ENCODE data around the gene ABLIM3. TPM values are rescaled to one million over a fixed set of nuclear protein-coding genes. Genes with fewer than 3 reads are reported as not detected.

Gene ABLIM3
- total and polyA plus RNA-seq, 9 of the 15 experiments (the other 6 are each of a cell fraction or from before 2014, with no cell fraction given): 0.03 to 0.38 (median 0.11) TPM

GRCh38 chr5:149215478-149216090 is 74.3 kb downstream of the ABLIM3 start:
- no peaks in the 10 kb centered on the region for H3K79me2 ChIP-seq (ENCODE audit: control insufficient read depth, insufficient read depth, low read length)
- POLR2A ChIA-PET: no interaction called here
- no peaks in the 10 kb centered on the region; the same call in none of the 2 replicates for H4K20me1 ChIP-seq (replicated peaks; ENCODE audit: control insufficient read depth, insufficient read depth, low read length)
- no TSS peak for BruUV-seq (replicated peaks)
- no peaks in the 10 kb centered on the region for H3K36me3 ChIP-seq (ENCODE audit: control insufficient read depth, insufficient read depth, low read length)
- WGBS (ENCODE audit: insufficient coverage, low coverage, missing lambda C conversion rate): 0% methylated on average over 5 of the region's 5 CpGs
- CTCF ChIA-PET (ENCODE audit: low intra/inter-chr PET ratio): no interaction called here
- no peak for ATAC-seq
- no peak for FAIRE-seq
- H3K27me3 ChIP-seq (ENCODE audit: control insufficient read depth in 2 of 2, insufficient read depth in 2 of 2, low read length in 2 of 2): peaks cover 6 to 33% of the 10 kb centered on the region in 2 experiments
- no peak overlapping the region for H3K9ac ChIP-seq (ENCODE audit: insufficient read depth in 1 of 2, low read depth in 2 of 2, low read length in 2 of 2)
- no peak overlapping the region for H3K4me2 ChIP-seq (ENCODE audit: insufficient read depth, low read length)
- H3K4me3 ChIP-seq: no peak overlapping the region
- DNase-seq (ENCODE audit: extremely low read depth in 1 of 4, low spot score in 3 of 4): no peak
- H2AFZ ChIP-seq (ENCODE audit: low read depth, low read length): no peak overlapping the region
- H3K9me1 ChIP-seq (ENCODE audit: control insufficient read depth, insufficient read depth, low read length): no peaks in the 10 kb centered on the region
- intact Hi-C loops (cut with micrococcal nuclease) (no loop called here), in situ Hi-C loops (cut with MboI) (no loop called here)
- H3K4me1 ChIP-seq (replicated peaks in 1 of 2; ENCODE audit: control insufficient read depth in 2 of 2, insufficient read depth in 2 of 2, low read length in 2 of 2): no peaks in the 10 kb centered on the region; a peak in 1 of 5 replicates
- H3K27ac ChIP-seq (ENCODE audit: extremely low read depth, low read depth, low read length): no peak overlapping the region
- H3K9me3 ChIP-seq (replicated peaks; ENCODE audit: control insufficient read depth, insufficient read depth, low read depth, low read length): no peaks in the 10 kb centered on the region
- TF ChIP-seq NKRF (IDR thresholded peaks at IDR 0.05; ENCODE audit: borderline replicate concordance) (no peak), ZNF134 (CRISPR knock-in tag; conservative IDR thresholded peaks at IDR 0.05) (no peak), PYGO2 (tag; IDR thresholded peaks at IDR 0.05) (no peak), ZNF140 (CRISPR knock-in tag; IDR thresholded peaks at IDR 0.05) (no peak), BACH1 (tag; IDR thresholded peaks at IDR 0.05) (no peak), HDAC3 (IDR thresholded peaks at IDR 0.05; ENCODE audit: borderline replicate concordance, partially characterized antibody) (no peak), ZNF133 (CRISPR knock-in tag; IDR thresholded peaks at IDR 0.05) (no peak), ZNF766 (CRISPR knock-in tag; conservative IDR thresholded peaks at IDR 0.05) (no peak), RFX5 (IDR thresholded peaks at IDR 0.05; ENCODE audit: low read depth, low read length) (no peak), SMAD4 (CRISPR knock-in tag; conservative IDR thresholded peaks at IDR 0.05) (no peak), ZHX1 (conservative IDR thresholded peaks at IDR 0.05; ENCODE audit: low read length) (no peak), CREBBP (IDR thresholded peaks at IDR 0.05; ENCODE audit: low read depth, low read length) (no peak)
- TF ChIP-seq, protein P1, sequence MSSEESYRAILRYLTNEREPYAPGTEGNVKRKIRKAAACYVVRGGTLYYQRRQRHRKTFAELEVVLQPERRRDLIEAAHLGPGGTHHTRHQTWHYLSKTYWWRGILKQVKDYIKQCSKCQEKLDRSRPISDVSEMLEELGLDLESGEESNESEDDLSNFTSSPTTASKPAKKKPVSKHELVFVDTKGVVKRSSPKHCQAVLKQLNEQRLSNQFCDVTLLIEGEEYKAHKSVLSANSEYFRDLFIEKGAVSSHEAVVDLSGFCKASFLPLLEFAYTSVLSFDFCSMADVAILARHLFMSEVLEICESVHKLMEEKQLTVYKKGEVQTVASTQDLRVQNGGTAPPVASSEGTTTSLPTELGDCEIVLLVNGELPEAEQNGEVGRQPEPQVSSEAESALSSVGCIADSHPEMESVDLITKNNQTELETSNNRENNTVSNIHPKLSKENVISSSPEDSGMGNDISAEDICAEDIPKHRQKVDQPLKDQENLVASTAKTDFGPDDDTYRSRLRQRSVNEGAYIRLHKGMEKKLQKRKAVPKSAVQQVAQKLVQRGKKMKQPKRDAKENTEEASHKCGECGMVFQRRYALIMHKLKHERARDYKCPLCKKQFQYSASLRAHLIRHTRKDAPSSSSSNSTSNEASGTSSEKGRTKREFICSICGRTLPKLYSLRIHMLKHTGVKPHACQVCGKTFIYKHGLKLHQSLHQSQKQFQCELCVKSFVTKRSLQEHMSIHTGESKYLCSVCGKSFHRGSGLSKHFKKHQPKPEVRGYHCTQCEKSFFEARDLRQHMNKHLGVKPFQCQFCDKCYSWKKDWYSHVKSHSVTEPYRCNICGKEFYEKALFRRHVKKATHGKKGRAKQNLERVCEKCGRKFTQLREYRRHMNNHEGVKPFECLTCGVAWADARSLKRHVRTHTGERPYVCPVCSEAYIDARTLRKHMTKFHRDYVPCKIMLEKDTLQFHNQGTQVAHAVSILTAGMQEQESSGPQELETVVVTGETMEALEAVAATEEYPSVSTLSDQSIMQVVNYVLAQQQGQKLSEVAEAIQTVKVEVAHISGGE (CRISPR knock-in tag; IDR thresholded peaks at IDR 0.05): no peak
- TF ChIP-seq, protein P2, sequence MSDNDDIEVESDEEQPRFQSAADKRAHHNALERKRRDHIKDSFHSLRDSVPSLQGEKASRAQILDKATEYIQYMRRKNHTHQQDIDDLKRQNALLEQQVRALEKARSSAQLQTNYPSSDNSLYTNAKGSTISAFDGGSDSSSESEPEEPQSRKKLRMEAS (CRISPR knock-in tag; IDR thresholded peaks at IDR 0.05): no peak

Measured in K562 (cell line).